ENCODE measurements around the gene SKOR2.

Gene SKOR2

DNA sequence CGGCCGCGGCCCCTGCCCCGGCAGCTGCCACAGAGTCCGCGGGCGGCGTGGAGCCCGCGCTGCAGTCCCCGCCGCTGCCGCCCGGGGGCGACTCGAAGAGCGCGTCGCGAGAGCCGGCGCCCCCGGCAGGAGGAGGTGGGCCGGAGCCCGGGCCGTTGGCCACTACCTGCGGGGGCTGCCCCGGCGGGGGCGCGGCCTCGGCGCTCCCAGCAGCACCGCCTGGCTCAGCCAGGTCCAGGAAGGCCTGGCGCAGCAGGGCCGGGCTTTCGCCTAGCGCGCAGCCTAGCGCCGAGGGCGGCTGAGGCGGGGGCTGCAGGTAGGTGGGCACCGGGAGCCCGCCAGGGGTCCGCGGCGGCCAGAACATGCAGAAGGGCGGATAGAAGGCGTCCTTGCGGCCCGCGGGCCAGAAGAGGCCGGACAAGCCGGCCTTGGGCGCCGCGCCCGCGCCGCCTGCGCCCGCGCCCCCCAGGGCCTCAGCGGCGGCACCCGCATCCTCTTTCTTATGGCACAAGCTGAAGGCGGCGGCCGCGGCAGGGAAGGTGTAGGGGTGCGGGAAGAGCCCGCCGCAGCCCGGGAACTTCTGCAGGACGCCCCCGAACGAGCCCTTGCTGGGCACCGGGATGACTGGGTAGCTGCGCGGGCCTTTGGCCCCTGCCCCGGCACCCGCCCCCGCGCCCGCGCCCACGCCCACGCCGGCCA is 3.9 kb downstream of the SKOR2 start:
- Histone ChIP-seq H3K4me3 (peak overlapping the region; percentile 39), H3K27ac (no peak overlapping the region)
- DNase-seq (ENCODE audit: low spot score) = no peak
- TF ChIP-seq, protein P1, sequence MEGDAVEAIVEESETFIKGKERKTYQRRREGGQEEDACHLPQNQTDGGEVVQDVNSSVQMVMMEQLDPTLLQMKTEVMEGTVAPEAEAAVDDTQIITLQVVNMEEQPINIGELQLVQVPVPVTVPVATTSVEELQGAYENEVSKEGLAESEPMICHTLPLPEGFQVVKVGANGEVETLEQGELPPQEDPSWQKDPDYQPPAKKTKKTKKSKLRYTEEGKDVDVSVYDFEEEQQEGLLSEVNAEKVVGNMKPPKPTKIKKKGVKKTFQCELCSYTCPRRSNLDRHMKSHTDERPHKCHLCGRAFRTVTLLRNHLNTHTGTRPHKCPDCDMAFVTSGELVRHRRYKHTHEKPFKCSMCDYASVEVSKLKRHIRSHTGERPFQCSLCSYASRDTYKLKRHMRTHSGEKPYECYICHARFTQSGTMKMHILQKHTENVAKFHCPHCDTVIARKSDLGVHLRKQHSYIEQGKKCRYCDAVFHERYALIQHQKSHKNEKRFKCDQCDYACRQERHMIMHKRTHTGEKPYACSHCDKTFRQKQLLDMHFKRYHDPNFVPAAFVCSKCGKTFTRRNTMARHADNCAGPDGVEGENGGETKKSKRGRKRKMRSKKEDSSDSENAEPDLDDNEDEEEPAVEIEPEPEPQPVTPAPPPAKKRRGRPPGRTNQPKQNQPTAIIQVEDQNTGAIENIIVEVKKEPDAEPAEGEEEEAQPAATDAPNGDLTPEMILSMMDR (IDR thresholded peaks at IDR 0.05) = no peak

DNA sequence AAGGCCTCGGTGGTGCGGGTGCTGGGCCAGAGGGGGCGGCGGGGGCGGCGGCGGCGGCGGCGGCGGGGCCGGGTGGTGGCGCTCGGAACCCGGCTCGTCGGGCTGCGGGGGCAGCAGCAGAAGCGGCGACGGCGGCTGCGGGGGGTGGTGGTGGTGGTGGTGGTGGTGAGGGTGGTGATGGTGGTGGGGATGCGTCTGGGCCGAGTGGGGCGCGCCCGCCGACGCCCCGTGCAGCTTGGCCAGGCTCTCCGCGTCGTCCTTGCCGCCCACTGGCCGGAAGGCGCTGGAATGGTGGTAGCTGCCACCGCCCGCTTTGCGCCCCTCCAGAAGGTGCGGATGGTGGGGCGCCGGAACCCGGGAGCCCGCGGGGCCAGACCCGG is 4.4 kb downstream of the SKOR2 start:
- Histone ChIP-seq H3K27ac (no peak overlapping the region), H3K4me3 (peak overlapping the region; percentile 39)
- TF ChIP-seq, protein P1 (IDR thresholded peaks at IDR 0.05) = no peak
- no peak for DNase-seq (ENCODE audit: low spot score)

DNA sequence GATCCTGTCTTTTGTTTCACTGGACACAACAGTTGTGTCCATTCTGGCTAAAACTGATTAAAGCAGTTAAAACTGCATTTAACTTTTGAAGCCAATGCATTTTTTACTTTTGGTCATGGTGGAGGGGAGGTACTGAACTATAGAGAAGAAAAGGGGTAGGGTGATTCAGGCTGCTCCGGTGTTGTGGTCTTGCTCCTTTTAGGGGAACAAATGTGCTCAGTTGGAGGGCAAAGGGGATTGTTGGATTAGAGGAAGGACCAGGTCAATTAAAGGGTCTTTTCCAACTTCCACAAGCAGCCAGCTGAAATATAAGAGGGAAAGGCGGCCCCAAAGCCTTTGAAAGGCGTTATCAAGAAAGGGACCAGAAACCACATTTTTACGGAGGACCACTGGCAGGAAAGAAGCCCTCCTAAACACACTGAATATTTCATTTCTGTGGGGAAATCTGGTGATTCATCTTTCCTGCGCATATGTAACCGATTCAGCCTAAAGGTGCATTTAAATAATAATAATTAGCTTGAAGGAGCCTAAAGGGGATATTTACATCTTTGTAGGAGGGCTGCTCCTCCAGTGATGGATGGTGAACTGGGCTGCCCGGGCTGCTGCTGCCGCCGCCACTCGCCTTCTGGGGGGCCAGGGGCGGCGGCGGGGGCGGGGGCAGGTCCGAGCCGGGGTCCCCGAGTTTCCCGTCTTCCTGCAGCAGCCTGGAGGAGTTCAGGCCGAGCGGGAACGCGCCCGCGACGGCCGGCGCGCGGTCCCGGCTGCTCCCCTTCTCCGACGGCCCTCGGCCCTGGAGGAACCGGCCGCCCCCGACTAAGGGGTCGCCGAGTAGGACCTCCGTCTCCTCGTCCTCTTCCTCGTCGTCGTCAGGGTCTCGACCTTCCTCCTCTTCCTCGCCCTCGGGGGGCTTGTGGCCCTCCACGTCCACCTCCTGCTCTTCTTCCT is 5.2 kb downstream of the SKOR2 start:
- DNase-seq (ENCODE audit: low spot score) = no peak
- TF ChIP-seq, protein P1 (IDR thresholded peaks at IDR 0.05) = no peak
- Histone ChIP-seq H3K27ac (no peak overlapping the region), H3K4me3 (peak overlapping the region; percentile 39)

DNA sequence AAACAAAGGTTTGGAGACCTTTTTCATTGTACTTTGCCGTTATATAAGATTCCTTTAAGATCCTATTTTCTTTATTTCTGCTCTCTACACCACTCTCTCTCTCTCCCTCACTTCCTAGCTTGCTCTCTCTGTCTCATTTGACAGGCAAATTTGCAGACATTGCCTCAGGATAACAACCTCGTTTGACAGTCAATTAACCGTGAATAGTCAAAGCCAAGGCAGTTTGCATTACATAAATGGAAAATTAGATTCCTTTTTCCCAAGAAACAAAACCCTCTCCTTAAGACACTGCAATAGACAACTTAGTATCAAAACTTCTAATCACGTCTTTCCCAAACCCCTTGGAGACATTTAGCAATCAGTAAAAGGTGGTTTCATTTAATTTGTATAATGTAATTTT is 7.4 kb downstream of the SKOR2 start:
- DNase-seq (ENCODE audit: low spot score) = no peak
- Histone ChIP-seq H3K27ac (no peak overlapping the region), H3K4me3 (no peak overlapping the region)
- TF ChIP-seq, protein P1 (IDR thresholded peaks at IDR 0.05) = no peak

DNA sequence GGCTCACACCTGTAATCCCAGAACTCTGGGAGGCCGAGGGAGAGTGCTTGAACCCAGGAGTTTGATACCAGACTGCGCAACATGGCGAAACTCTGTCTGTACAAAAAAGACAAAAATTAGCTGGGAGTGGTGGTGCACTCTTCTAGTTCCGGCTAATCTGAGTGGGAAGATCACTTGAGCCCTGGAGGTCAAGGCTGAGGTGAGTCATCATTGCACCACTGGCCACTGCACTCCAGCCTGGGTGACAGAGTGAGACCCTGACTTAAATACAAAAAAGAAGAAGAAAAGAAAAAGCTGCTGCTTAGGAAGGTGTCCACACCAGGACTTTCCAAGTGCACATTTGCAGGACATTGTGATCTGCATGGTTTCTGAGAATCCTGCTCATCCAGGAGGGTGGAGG is 16.4 kb downstream of the SKOR2 start:
- no peak overlapping the region for H3K27ac ChIP-seq
- TF ChIP-seq, protein P1 (IDR thresholded peaks at IDR 0.05) = no peak

DNA sequence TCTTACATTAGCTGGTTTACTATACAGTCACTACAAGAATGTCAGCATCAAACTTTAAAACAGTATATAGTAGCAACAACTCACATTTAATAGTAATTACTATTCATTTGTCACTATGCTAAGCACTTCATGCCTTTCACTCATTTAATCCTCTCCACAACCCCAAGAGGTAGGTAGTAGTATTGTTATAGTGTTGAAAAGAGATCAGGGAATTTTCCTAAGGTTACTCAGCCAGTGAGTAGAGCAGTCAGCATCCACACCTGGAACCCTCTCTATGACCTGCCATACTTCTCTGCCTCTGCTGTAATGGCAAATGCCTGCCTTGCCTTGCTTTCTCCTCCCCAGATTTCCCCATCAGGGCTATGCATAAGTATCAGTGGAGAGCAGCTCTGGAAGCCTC is 24.8 kb downstream of the SKOR2 start:
- Histone ChIP-seq H3K4me3 (no peak overlapping the region), H3K27ac (no peak overlapping the region)
- TF ChIP-seq, protein P1 (IDR thresholded peaks at IDR 0.05) = no peak
- DNase-seq (ENCODE audit: low spot score) = no peak

More for the DNA sequence above, 16.4 kb downstream of the SKOR2 start:
- no peak for DNase-seq (ENCODE audit: low spot score)
- H3K4me3 ChIP-seq = no peak overlapping the region

Measured in coronary artery (tissue), 2 donors.